Esophagus squamous epithelium (tissue), 4 donors: ENCODE results near the gene CFAP157.

Experiments used
- CTCF ChIP-seq, 6 experiments: fragments of 450-650 bp in 4 of 6; fragments of 200-600 bp in 2 of 6; sonication (generic) in 2 of 6; IDR thresholded peaks; one replicate each; pipeline ENCODE4 v1.5.1; 2016 to 2019; ENCODE audit warnings: antibody characterized with exemption in 6 of 6, mild to moderate bottlenecking in 4 of 6, moderate library complexity in 4 of 6
- POLR2A ChIP-seq, 4 donors: fragments of 450-650 bp; IDR thresholded peaks; one replicate each; pipeline ENCODE4 v1.6.1; 2017; ENCODE audit warnings: antibody characterized with exemption in 4 of 4, mild to moderate bottlenecking in 4 of 4, moderate library complexity in 3 of 4

- TF ChIP-seq CTCF (IDR thresholded peaks at IDR 0.05) (no peak), POLR2A (IDR thresholded peaks at IDR 0.05) (no peak)
Observed at GRCh38 chr9:127700140-127700539, 6.6 kb upstream of the CFAP157 start.
